Right renal cortex interstitium (tissue), 3 donors: Measurements from ENCODE around the gene BRAT1. TPM values are rescaled to one million over a fixed set of nuclear protein-coding genes. Genes with fewer than 3 reads are reported as not detected.

Experiments
- DNase-seq, 3 donors: peaks; one replicate each; pipeline ENCODE4 v3.0.0-alpha.2; 2013; ENCODE audit warnings: low read depth in 3 of 3, low spot score in 2 of 3
- polyA plus RNA-seq, 3 donors: library from polyadenylated mRNA; unstranded; fragments of 120-200 nt; gene quantifications; one replicate each; pipeline ENCODE4 v1.2.1, GENCODE V29; 2013; ENCODE audit not compliant: insufficient read length in 3 of 3

BRAT1 gene
- polyA plus RNA-seq, 3 donors = 18.7 to 22.9 (median 20.3) TPM

DNA sequence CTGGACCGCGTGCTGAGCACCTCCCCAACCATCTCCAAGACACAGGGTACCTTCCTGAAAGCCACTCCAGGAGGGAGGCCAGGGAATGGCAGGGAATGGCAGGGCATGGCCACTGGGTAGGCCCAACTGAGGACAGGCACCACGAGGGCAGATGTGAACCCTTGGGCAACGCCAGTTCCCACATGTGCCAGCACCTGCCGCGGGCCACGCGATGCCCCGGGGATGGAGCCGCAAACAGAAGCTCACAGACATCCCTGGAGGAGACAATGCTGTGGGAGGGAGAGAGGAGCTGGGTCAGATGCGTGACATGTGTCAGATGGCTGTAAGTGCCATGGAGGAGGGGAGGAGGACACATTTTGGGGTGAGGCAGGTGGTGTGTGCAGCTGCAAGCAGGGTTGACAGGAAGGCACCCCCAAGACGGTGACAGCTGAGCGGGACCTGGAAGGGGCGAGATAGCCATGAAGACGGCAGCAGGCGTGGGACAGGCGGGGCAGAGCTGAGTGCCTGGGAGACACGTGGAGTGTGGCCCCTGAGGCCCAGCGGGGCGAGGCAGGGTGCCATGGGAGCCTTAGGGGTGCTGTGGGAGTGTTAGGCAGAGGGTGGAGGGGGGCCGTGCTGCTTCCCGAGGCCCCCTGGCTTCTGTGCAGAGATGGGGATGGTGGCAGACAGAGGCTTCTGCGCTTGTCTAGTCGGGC lies 31.1 kb upstream of the BRAT1 start:
- DNase-seq = no peak

DNA sequence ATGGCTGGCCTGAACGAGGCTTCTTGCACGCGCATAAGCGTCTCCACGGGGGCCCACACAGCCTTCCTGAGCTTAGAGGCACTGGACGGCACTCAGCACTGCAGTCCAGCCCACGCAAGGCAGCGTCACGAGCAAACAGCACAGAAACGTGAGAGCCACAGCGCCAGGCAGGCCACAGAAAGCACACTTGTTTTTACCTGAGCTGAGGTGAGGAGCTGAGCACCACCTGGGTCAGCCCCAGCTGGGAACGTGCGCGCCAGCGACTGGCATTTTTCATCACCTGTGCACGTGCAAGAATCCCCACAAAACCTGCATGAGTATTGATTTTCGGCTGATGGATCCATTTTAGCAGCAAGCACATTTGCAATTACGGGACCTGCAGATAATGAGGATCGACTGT lies 30.1 kb upstream of the BRAT1 start:
- no peak for DNase-seq

DNA sequence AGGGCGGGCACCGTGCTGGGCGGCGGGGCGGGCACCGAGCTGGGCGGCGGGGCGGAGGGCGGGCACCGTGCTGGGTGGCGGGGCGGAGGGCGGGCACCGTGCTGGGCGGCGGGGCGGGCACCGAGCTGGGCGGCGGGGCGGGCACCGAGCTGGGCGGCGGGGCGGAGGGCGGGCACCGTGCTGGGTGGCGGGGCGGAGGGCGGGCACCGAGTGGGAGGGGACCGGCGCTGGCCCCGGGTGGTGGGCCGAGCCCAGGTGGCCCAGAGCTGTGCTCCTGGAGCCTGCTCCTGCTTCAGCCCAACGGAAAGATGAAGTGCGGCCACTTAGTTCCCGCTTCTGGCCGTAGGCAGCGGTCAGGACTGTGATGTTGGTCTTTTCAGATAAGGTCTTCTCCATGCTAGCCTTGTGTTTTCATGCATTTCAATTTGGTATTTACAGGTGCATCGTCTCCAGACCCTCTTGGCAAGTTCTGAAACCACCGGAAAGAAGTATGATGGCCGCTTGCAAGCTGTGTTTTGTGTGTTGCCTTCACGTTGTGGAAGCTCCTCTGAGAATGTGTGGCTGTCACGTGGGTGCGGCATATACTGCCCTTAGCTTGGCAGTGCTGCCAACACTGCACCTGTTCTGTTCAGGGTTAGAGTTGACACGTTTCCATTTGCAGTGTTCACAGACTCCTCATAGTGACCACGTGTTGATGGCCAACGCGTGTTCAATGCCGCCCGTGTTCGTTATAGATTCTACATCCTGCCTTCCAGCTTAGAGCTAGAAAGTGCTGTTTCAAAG lies 28.7 kb upstream of the BRAT1 start:
- no peak for DNase-seq

DNA sequence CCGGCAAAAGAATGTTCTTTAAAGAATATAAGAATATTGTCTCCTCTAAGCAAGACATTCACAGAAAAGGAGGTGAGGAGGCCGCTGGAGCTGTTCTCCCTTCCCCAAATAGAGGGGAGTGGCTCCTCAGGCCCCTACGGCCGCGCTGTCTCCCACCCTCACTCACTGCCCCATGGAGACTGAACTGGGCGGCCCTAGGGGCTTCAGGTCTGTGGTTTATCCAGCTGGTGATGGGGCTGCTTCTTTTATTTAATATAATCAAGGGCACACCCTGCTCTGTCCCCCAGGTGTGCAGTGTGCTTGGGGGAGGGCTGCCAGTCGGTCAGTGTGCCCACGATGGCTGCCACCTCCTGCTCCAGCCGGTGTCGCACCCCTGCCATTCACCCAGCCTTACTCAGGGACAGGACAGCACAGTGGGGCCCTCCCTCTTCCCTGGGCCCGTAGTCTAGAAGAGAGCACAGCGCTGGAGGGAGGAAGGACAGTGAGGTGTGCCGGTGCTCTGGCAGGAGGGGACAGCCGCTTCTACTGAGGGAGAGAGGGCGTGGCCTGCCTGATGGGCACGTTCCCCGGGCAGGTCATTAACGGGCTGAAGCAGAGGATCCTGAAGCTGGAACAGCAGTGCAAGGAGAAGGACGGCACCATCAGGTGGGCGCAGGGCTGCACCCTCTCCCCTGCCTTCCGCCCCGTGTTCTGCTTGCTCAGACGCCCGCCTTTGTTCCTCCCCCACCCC lies 26.8 kb upstream of the BRAT1 start:
- no peak for DNase-seq

DNA sequence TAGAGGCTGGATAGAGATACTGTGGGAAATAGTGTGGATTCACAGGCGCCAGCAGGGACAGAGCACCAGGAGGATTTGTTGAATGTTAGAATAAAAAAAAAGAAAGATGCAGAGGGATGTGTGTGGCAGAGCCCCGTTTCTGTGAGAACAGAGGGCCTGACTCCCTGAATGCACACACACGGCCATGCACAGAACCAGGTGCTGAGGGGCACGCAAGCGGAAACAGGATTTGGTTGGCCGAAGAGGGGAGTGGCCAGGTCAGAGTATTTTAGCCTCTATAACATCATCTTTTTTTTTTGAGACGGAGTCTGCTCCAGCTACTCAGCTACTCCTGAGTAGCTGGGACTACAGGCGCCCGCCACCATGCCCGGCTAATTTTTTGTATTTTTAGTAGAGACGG lies 25.3 kb upstream of the BRAT1 start:
- DNase-seq = no peak

DNA sequence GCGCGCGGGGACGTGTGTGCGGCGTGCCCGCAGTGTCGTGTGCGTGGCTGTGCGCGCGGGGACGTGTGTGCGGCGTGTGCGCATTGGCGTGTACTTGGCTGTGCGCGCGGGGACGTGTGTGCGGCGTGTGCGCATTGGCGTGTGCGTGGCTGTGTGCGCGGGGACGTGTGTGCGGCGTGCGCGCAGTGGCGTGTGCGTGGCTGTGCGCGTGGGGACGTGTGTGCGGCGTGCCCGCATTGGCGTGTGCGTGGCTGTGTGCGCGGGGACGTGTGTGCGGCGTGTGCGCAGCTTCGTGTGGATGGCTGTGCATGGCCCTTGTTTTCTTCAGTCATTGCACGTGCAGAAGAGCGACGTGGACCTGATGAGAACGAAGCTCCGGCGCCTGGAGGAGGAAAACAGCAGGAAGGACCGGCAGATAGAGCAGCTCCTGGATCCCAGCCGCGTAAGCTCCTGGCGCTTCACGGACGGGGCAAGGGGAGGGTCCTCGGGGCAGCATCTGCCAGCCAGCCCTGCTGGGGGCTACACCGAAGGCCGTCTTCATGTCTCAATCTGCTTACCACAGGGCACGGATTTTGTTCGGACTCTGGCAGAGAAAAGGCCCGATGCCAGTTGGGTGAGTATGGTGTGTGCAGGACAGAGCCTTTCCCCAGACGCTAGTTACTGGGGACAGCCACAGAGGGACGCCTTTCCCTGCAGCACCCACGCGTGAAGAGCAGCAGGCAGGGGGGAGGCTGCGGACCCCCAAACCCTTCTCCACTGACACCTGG lies 22.8 kb upstream of the BRAT1 start:
- DNase-seq = no peak

DNA sequence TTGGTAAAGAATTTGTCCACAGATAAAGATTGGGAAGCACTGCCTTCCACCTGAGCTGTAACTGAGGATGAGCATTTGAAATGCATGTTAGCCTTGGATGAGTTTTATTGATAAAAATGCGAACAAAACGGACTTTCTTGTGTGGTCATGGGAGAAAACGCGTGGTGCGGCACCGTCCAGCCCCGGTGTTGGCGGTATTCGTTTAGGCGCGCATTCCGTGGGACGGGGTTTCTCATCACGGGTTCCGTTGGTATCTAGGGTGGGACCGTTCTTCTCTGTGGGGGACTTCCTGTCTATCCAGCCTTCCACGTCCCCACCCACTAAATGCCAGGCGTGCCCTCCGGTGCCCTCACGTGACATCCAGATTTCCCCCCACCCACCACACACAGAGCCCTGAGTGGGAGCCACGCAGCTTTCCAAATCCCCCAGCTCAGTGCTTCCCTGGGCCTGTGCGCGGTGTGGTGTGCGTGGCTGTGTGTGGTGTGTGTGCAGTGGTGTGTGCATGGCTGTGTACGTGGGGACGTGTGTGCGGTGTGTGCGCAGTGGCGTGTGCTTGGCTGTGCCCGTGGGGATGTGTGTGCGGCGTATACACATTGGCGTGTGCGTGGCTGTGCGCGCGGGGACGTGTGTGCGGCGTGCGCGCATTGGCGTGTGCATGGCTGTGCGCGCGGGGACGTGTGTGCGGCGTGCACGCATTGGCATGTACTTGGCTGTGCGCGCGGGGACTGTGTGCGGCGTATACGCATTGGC lies 21.6 kb upstream of the BRAT1 start:
- no peak for DNase-seq

DNA sequence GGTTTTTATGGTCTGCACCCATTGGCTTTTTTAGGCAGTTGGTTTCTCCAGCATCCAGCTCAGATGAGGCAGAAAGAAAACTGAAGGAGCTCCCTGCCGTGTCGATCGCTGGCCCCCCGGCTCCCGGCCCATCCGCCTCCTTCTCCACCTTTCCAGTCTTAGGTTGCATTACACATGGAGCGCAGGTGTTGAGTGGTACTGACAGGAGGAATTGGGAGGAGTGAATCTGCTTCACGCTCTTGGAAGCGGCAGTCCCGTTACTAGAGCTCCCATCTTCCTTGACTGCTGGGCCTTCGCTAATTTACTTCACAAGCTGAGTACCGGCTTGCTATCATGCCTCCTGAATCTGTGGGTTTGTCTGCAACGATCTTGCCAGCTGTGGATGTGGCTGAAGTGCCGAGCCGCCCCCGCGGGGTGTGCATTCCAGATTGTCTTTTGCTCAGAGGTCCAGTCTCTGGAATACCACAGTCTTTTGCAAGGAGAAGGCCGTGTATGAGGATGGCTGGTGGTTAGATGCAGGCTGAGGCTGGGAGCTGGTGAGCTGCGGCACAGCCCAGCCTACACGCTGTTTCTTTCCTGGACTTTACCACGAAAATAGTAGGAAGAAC lies 20.5 kb upstream of the BRAT1 start:
- no peak for DNase-seq

DNA sequence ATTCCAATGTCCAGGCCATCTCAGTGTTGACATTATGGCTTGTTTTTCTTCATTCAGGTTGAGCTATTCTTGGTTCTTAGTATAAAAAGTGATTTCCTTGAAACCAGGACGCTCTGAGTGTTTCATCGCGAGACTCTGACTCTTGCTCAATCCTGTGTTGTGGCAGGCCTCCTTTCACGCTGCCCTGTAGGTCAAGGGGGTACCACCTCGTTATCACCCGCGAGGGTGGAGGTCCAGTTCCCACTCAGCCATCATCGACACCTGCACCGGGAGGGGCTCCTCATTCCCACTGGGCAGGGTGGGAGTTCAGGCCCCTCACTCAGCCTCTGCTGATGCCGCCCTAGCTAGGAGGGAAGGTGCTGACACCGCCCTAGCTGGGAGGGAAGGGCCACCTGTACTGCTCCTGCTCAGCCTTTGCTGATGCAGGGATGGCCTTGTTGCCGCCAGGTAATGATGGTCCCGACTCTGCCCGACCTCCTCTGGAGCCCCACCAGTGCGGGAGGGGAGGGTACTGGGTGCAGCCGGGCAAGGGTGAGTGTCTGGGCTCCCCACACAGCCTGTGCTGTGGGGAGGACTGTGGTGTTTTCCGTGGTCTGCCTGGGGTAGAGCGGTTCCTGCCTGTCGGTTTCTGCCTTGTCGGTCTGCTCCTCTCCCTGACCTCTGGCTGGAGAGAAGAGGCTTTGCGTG lies 19.9 kb upstream of the BRAT1 start:
- DNase-seq = no peak

DNA sequence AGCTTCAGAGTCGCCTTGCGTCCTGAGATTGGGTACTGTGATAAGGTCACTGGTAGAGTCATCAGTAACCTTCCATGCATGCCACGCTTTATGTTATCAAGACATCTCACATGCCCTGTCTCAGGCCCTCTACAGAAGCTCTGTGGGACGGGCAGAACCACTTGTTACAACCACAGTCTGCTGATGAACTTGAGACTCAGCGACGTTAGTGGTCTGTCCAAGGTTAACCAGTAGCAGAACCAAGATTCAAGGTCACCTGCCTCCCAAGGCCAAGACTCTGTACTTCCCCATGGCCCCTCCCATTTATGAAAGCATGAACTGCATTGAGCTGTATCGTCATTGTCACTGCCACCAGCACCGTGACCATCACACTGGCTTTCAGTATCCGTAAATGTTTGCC lies 18.4 kb upstream of the BRAT1 start:
- DNase-seq = no peak

DNA sequence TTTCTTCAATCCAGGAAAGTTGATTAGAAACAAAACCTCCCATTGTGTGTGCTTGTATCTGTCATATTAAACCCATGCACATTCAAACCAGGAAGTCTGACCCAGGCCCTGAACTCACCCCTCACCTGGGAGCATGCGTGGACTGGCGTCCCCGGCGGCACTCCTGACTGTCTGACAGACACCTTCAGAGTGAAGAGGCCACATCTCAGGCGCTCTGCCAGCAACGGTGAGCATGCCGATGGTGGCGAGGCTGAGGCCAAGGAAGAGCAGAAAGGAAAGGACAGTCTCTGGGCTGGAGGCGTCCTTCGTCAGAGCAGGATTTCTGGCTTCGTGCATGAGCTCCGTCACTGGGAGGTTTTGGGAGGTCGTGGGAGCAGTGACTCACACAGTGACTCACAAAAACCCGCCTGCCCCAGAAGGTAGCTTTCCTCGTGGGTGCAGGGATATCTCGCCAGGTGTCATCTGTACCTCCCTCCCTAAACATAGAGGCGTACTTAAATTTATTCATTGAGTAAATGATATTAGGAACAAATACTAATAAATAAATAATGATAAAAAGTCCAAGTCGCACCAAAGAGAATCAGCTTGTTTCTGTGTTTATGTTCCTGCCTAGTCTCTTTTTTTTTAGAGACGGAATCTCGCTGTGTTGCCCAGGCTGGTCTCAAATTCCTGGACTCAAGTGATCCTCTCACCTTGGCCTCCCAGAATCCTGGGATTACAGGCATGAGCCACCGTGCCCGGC lies 16.9 kb upstream of the BRAT1 start:
- no peak for DNase-seq

DNA sequence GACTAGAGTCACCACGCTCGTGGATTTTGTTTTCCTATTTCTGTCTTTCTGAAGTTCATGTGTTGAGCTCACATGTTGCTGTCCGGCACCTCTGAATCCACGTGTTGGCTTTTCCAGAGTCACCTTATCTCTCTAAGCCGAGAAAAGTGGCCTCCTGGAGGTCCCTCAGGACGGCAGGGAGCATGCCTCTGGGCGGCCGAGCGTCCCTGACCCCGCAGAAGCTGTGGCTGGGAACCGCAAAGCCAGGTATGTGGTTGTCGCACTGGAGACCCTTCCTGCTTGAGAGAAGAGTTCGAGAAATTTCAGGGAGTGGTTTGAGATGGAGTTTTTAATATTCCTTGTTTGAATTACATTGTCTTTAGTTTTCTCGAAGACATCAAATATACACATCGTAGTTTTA lies 16.1 kb upstream of the BRAT1 start:
- no peak for DNase-seq

DNA sequence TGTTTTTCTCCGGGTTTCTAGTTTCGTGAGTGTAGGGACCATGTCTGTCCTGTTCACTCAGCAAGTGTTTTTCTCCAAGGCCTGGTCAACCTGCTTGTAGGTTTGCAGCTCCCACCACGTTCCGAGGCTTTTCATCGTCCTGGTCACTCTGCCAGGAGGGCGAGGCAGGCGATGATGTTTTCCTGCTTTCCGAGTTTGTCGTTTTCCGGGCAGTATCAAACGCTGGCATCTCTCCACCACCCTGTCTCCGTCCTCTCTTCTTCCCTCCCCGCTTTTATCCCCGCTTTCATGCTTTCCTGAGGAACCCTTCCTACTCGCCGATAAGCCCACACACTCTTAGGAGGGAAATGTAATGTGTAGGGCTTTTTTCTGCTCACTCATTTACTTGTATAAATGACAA lies 14.7 kb upstream of the BRAT1 start:
- DNase-seq = no peak

DNA sequence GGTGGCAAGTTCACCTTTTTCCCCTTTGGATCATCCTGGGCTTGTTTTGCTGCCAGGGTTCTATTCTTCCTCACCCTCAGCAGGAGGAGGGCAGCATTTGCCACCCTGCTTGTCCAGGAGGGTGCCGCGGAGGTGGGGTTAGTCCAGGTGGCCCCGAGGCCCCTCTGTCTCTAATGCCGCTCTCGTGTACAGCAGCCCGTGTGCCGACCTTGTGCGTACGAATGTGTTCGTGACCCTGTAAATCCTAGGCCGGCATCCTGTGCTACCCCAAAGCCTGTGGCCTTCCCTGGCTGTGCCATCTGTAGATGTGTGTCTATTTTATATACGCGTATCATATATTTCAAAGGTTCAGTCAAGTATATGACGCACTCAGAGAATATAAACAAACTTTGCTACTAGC lies 14.1 kb upstream of the BRAT1 start:
- DNase-seq = no peak

DNA sequence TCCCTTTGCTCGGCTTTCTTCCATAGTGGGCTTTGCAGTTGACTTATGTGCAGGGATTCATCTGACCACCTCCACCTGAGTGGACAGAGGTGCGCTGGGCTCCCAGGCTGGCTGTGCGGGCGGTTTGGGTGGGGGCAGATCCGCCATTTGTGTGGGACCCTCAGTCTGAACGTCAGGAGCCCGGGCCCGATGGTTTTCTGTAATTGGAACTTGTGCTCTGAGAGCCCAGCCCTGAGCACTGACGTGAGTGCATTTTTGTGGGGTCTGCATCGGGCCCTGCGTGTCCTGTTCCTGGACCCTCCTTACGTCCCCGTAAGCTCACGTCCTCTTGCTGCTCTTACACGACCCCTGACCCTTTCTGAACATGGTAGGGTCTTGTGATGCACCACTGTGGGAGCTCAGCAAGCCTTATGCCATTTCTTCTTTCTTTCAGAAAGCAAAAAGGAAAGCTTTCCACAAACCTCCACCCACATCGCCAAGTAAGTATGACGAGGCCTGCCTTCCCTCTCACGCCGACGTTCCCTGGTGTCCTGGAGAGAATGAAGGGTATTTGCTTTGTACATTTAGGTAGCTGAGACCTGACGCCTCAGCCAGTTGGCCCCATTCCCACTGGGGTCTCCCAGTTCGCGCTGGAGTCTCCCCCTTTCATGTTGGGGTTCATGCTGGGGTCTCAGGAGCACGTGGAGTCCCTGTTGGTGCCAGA lies 13.3 kb upstream of the BRAT1 start:
- no peak for DNase-seq

DNA sequence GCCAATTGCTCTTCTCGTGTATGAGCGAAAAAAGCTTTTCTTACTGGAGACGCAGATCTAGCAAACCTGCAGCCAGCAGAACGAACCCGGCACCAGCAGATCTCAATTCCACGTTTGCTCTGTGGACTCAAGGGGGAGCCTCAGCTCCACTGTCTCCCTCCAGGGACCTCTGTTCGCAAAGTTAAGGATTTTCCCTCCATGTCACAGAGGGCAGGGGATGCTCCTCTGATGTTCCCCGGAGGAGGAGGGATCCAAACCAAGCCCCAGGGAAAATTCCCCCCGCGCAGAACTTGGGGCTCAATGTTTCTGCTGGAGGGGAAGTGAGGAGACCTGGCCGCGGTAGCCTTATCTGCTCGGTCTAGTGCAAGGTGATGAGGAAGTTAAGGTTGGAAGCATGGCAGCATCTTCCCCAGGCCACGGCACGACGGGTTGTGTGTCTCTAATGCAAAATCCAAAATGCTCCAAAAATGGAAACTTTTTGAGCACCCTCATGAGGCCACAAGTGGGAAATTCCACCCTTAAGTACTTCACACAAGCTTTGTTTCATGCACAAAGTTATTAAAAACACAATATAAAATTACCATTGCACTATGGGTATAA lies 12.5 kb upstream of the BRAT1 start:
- no peak for DNase-seq

DNA sequence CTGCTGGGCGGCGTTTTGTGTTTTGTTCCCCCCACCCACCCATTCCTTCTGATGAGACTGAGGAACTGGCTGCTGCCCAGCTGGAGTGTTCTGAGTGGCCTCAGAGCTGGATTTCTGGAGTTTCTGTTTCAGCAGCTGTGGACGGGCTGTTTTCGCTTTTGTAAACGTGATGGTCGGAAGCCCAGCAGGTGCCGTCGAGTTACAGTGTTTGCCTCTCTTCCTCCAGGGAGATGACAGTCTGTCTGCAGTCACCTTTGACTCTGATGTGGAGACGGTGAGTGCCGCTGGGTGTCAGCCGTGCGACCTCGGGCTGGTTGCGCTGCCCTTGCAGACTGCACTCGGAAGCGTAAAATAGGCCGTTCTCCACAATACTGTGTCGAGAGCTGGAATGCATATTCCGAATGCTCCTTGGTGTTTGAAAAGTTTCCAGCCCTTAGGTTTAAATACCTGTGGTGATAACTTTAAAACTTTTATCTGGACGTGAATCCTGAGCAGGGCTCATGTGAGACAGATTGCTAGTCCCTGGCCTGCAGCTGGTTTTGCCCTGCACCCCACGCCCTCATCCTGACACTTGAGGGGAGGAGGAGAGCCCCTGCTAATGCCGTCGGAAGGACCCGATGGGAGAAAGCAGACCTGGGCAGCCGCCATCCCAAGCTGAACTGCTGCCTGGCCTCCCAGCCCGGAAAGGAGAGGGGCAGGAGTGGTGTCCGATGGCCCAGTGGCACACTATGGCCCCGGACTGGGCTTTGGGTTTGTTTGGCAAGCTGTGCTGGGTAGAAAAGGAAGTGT lies 11.8 kb upstream of the BRAT1 start:
- DNase-seq = no peak
